ENCODE results near the gene CBX5.
"Not testable (repeated sequence)": the region's sequence is repeated elsewhere in the genome, so short reads cannot be mapped to it uniquely, and the experiment has no call there.

CBX5 gene

GRCh38 chr12:54294953-54295566 lies 15.1 kb upstream of the CBX5 start:
- no peak for DNase-seq (ENCODE audit: low read depth in 4 of 4, low spot score in 1 of 4)

GRCh38 chr12:54294152-54294952 lies 14.4 kb upstream of the CBX5 start:
- DNase-seq (ENCODE audit: low read depth in 4 of 4, low spot score in 1 of 4), result peak in 1 of 4 experiments; percentile 46

- no peak for DNase-seq (ENCODE audit: low read depth in 4 of 4, low spot score in 1 of 4)
Measured at GRCh38 chr12:54292931-54293241, 13.0 kb upstream of the CBX5 start.

GRCh38 chr12:54292083-54292930 lies 12.4 kb upstream of the CBX5 start:
- DNase-seq (ENCODE audit: low read depth in 4 of 4, low spot score in 1 of 4), result no peak

GRCh38 chr12:54287261-54288157 lies 7.6 kb upstream of the CBX5 start:
- DNase-seq (ENCODE audit: low read depth in 4 of 4, low spot score in 1 of 4), result no peak

GRCh38 chr12:54286042-54287030 lies 6.4 kb upstream of the CBX5 start:
- no peak for DNase-seq (ENCODE audit: low read depth in 4 of 4, low spot score in 1 of 4)

- no peak for DNase-seq (ENCODE audit: low read depth in 4 of 4, low spot score in 1 of 4)
Measured at GRCh38 chr12:54285150-54286041, 5.5 kb upstream of the CBX5 start.

- not testable (repeated sequence) for DNase-seq (ENCODE audit: low read depth in 4 of 4, low spot score in 1 of 4)
Measured at GRCh38 chr12:54284070-54284780, 4.3 kb upstream of the CBX5 start.

GRCh38 chr12:54282949-54283593 lies 3.1 kb upstream of the CBX5 start:
- no peak for DNase-seq (ENCODE audit: low read depth in 4 of 4, low spot score in 1 of 4)

- DNase-seq (ENCODE audit: low read depth in 4 of 4, low spot score in 1 of 4), result not testable (repeated sequence)
Measured at GRCh38 chr12:54281694-54282093, 1.8 kb upstream of the CBX5 start.

GRCh38 chr12:54281261-54281638 lies 1.3 kb upstream of the CBX5 start:
- DNase-seq (ENCODE audit: low read depth in 4 of 4, low spot score in 1 of 4), result not testable (repeated sequence)

- peak; percentile 80 to 88 (median 84) for DNase-seq (ENCODE audit: low read depth in 4 of 4, low spot score in 1 of 4)
Measured at GRCh38 chr12:54280468-54281260, 742 bp upstream of the CBX5 start, which contains the start of gene HNRNPA1. TSS of gene HNRNPA1 (plus strand) at chr12:54280726. CDS start at chr12:54280808, 82 bp downstream.

- DNase-seq (ENCODE audit: low read depth in 4 of 4, low spot score in 1 of 4), result no peak
Measured at GRCh38 chr12:54279227-54279631, 693 bp downstream of the CBX5 start.

GRCh38 chr12:54277823-54278276 lies 2.1 kb downstream of the CBX5 start:
- DNase-seq (ENCODE audit: low read depth in 4 of 4, low spot score in 1 of 4), result no peak

- no peak for DNase-seq (ENCODE audit: low read depth in 4 of 4, low spot score in 1 of 4)
Measured at GRCh38 chr12:54276368-54276767, 3.6 kb downstream of the CBX5 start.

GRCh38 chr12:54273981-54274380 lies 5.9 kb downstream of the CBX5 start:
- DNase-seq (ENCODE audit: low read depth in 4 of 4, low spot score in 1 of 4), result no peak

GRCh38 chr12:54272214-54272613 lies 7.7 kb downstream of the CBX5 start:
- no peak for DNase-seq (ENCODE audit: low read depth in 4 of 4, low spot score in 1 of 4)
